GM12874 (cell line): ENCODE measurements around the gene TRIP12.

Experiments used
- TF ChIP-seq, protein P1 (sequence below): IDR thresholded peaks from 2 replicates; pipeline ENCODE4 v1.5.1; 2011; ENCODE audit warnings: low read depth, mild to moderate bottlenecking, control low read depth, low read length, moderate library complexity; ENCODE audit not compliant: insufficient read depth

Gene TRIP12

DNA sequence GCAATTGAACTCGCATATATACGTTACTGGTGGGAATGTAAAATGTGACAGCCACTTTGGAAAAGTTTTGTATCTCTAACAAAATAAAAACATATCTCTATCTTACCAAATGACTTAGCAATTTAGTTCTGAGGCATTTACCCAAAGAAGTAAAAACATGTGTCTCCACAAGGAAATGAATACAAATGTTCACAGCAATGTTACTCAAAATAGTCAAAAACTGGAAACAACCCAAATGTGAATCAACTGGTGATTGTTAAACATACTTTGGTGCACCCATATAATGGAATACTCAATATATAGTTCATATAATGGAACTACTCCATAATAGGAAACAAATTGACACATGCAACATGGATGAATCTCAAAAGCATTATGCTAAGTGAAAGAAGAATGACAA, 137.0 kb downstream of the TRIP12 start:
- TF ChIP-seq, protein P1, sequence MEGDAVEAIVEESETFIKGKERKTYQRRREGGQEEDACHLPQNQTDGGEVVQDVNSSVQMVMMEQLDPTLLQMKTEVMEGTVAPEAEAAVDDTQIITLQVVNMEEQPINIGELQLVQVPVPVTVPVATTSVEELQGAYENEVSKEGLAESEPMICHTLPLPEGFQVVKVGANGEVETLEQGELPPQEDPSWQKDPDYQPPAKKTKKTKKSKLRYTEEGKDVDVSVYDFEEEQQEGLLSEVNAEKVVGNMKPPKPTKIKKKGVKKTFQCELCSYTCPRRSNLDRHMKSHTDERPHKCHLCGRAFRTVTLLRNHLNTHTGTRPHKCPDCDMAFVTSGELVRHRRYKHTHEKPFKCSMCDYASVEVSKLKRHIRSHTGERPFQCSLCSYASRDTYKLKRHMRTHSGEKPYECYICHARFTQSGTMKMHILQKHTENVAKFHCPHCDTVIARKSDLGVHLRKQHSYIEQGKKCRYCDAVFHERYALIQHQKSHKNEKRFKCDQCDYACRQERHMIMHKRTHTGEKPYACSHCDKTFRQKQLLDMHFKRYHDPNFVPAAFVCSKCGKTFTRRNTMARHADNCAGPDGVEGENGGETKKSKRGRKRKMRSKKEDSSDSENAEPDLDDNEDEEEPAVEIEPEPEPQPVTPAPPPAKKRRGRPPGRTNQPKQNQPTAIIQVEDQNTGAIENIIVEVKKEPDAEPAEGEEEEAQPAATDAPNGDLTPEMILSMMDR = no peak

DNA sequence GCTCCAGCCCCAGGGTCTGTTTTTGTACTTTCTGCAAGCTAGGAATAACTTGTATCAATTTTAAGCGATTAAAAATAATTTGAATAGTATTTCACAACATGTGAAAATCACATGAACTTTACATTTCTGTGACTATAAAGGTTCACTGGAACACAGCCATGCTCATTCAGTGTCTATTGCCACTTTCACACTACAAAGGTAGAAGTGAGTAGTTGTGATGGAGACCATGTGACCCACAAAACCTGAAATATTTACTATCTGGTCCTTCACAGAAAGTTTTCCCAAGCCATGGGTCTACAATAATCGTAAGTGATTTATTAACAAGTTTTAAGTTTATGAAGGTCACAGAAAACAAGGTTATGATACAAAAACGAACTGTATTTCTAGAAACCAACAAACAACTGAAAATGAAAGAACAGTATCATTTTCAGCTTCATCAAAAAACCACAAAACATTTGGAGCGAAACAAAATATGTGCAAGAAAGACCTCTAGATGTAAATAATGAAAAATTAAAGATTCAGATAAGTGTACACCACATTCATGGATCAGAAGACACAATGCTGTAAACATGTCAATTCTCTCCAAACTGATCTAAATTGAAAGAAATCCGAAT, 138.6 kb downstream of the TRIP12 start:
- TF ChIP-seq, protein P1 = no peak

DNA sequence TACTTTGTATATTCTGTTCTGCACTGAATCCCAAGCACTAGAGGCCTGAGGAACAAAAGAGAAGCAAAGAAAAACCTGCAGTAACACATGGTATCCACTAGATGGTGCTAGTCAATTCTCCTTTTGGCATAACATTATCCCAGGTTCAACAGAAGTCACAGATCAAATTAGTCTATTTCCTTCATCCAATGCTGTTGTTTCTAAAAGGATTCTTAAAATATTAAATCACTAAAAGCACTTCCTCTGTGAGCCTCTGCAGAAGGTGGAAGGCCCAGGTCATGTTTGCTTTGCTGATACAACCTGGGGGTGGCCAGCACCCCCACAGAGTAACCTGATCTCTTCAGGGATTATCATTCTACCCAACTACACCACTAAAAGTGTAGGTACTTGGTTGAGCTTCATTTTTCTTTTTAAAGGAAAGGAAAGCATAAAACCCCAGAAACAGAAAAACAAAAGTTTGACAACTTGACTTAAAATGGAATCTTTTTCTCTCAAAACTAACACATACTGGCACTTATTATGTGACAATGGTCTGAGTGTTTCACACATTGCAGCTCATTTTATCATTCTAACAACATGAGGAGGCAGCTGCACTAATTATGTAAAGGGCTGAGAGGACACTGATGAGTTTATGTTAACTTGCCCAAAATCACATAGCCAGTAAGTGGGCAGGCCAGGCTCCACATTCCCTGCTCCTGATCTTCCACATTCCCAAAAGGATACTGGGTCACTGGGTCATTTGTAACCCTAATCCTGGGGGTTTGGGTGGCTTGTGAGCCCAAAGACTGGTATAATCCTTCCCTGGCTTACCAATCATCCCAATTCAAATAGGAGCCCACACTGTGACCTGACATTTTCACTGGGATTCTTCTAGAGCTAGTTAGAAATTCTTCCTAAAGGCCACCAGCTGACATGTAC, 140.7 kb downstream of the TRIP12 start:
- TF ChIP-seq, protein P1 = peak; percentile 75

DNA sequence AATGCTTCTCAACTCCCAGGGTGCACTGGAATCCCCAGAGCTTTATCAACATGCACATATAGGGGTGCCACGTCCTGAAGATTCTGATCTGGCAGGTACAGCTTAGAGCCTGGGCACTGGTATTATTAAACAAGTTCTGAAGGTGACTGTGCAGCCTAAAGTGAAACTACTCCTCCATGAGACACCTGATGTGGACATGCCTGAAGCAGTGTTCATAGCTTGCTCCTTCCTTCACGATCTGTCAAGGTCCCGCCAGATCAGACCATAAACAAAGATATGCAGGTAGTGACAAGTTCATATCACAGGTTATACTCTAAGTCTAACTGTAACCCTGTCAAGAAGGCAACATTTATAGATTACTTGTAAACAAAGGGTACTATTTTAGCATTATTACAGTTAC, 142.2 kb downstream of the TRIP12 start:
- TF ChIP-seq, protein P1 = no peak

DNA sequence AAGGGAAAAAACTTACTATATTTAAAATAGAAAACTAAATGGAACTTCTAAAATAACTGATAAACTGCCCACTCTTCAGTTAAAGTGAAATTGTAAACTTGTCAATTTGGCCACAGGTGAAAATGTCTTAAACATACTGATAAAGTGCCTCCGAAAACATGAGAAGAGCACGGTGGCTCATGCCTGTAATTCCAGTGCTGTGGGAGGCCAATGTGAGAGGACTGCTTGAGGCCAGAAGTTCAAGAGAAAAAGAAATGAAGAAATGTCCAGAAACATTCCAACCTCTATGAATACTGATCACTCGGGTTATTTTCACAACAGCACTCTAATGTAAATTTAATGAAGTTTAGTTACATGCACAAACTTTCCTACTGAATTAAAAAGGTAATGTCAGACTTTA, 144.1 kb downstream of the TRIP12 start:
- TF ChIP-seq, protein P1 = no peak

DNA sequence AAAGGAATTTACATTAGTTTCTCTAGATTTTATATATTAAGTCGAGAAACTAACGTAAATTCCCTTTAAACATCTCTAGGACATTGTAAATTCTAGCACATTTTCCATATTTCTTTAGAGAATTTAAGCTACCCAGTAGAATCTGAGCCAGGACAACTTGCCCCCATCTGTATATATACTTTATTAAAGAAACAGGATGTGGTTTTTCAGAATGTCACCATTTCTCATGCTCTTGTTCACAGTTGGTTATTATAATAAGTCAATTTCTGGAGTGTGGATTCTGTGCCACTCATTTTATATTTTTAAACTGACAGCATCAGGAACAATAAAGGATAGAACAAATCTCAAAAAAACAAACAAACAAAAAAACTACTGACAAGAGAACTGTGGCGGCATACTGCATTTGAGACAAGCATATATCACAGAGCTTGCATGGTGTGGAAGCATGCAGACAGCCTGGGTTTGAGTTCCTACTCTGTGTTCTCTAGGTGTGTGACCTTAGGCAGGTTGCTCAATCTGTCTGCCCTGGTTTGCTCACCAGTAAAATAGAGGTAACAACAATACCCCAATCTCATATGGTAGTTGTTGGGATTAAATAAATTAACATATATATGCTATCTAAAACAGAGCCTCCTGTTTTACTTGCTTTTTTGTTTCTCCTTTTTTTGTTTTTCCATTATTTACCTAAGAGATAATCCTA, 146.0 kb downstream of the TRIP12 start:
- TF ChIP-seq, protein P1 = no peak

DNA sequence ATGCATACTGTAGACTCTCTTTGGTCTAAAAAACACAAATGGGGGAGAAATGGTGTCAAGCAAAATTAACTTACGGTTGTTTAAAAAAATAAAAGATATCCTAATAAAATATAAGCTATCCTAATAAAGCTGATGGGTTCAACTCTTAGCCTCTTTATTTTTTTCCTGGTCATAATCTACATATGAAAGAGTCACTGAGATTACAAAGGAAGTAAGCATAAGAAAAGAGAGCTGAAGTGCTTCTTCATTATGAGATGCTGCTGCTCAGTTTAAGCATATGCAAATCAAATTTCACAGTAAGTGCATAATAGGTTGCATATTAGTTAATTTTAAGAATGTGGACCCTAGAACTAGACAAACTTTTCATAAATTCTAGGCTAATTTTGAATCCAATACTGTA, 147.6 kb downstream of the TRIP12 start:
- TF ChIP-seq, protein P1 = no peak
